ENCODE results near the gene CASZ1. TPM values are rescaled to one million over a fixed set of nuclear protein-coding genes. Genes with fewer than 3 reads are reported as not detected.

Gene CASZ1
- total RNA-seq, 2 donors from 2014 or later = 44.3 to 50.3 TPM

- Histone ChIP-seq H3K4me1 (peaks cover 0 to 7% of the 10 kb centered on the region in 2 donors), H3K27ac (no peak overlapping the region), H3K9me3 (no peaks in the 10 kb centered on the region), H3K27me3 (peaks cover 0 to 12% of the 10 kb centered on the region in 2 donors), H3K4me3 (no peak overlapping the region), H3K36me3 (no peaks in the 10 kb centered on the region)
- DNase-seq (ENCODE audit: low spot score) = no peak
- TF ChIP-seq CTCF (IDR thresholded peaks at IDR 0.05) = no peak
Observed at GRCh38 chr1:10833630-10834557, 37.4 kb upstream of the CASZ1 start.

GRCh38 chr1:10832703-10833102 lies 36.3 kb upstream of the CASZ1 start:
- peaks cover 0 to 7% of the 10 kb centered on the region in 2 donors for H3K4me1 ChIP-seq
- H3K9me3 ChIP-seq = no peaks in the 10 kb centered on the region
- H3K36me3 ChIP-seq = no peaks in the 10 kb centered on the region
- no peak for TF ChIP-seq CTCF (IDR thresholded peaks at IDR 0.05)
- no peak overlapping the region for H3K27ac ChIP-seq
- peaks cover 0 to 12% of the 10 kb centered on the region in 2 donors for H3K27me3 ChIP-seq
- H3K4me3 ChIP-seq = no peak overlapping the region
- no peak for DNase-seq (ENCODE audit: low spot score)

GRCh38 chr1:10830961-10831668 lies 34.7 kb upstream of the CASZ1 start:
- Histone ChIP-seq H3K27me3 (peaks cover 0 to 12% of the 10 kb centered on the region in 2 donors), H3K4me1 (peaks cover 0 to 7% of the 10 kb centered on the region in 2 donors), H3K36me3 (no peaks in the 10 kb centered on the region), H3K27ac (no peak overlapping the region), H3K4me3 (no peak overlapping the region), H3K9me3 (no peaks in the 10 kb centered on the region)
- DNase-seq (ENCODE audit: low spot score) = no peak
- no peak for TF ChIP-seq CTCF (IDR thresholded peaks at IDR 0.05)

GRCh38 chr1:10829965-10830515 lies 33.6 kb upstream of the CASZ1 start:
- Histone ChIP-seq H3K4me3 (no peak overlapping the region), H3K27me3 (peaks cover 0 to 4% of the 10 kb centered on the region in 2 donors), H3K4me1 (peaks cover 0 to under 1% of the 10 kb centered on the region in 2 donors), H3K36me3 (no peaks in the 10 kb centered on the region), H3K9me3 (no peaks in the 10 kb centered on the region), H3K27ac (no peak overlapping the region)
- DNase-seq (ENCODE audit: low spot score) = no peak
- no peak for TF ChIP-seq CTCF (IDR thresholded peaks at IDR 0.05)

GRCh38 chr1:10829067-10829818 lies 32.8 kb upstream of the CASZ1 start:
- no peaks in the 10 kb centered on the region for H3K36me3 ChIP-seq
- DNase-seq (ENCODE audit: low spot score) = no peak
- H3K4me3 ChIP-seq = no peak overlapping the region
- H3K27ac ChIP-seq = no peak overlapping the region
- H3K4me1 ChIP-seq = peaks cover 0 to 5% of the 10 kb centered on the region in 2 donors
- no peaks in the 10 kb centered on the region for H3K9me3 ChIP-seq
- no peaks in the 10 kb centered on the region for H3K27me3 ChIP-seq
- TF ChIP-seq CTCF (IDR thresholded peaks at IDR 0.05) = no peak
